Pons (tissue), 1 donor: ENCODE results near the gene CCDC57.

ENCODE experiments used
- DNase-seq: peaks from one replicate; pipeline ENCODE4 v3.0.0-alpha.2; 2016; ENCODE audit warnings: low spot score

CCDC57 gene

DNA sequence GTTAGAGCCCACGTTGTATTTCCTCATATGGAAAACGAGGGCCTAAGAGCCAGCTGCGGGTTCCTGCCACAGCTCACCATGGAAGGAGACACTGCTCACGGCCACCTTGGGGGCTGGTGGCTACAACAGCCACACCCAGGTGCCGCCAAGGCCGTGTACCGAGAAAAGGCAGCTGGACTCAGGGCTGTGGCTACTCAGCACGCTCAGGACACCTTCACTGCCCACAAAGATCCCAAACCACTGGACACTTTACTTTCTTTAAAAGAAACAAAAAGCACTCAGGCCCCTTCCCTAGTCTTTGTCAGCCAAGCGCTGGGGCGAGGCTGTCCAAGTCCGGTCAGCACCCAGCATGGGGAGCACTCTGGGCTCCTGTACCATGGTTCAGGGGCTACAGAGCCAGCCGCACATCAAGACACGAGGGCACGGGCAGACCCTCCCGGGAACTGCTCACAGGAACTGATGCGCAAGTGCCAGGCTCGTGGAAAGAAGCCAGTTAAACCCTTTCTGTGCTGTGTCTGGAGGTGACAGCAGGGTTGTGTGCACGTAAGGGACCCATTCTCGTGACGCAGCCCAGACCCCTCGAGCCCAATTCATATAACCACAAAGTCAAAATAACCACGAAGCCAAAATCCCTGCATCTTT lies 34.7 kb upstream of the CCDC57 start:
- no peak for DNase-seq

GRCh38 chr17:82246365-82247181 lies 33.9 kb upstream of the CCDC57 start:
- DNase-seq: no peak

- no peak for DNase-seq
Measured at GRCh38 chr17:82246040-82246364, 33.4 kb upstream of the CCDC57 start.

DNA sequence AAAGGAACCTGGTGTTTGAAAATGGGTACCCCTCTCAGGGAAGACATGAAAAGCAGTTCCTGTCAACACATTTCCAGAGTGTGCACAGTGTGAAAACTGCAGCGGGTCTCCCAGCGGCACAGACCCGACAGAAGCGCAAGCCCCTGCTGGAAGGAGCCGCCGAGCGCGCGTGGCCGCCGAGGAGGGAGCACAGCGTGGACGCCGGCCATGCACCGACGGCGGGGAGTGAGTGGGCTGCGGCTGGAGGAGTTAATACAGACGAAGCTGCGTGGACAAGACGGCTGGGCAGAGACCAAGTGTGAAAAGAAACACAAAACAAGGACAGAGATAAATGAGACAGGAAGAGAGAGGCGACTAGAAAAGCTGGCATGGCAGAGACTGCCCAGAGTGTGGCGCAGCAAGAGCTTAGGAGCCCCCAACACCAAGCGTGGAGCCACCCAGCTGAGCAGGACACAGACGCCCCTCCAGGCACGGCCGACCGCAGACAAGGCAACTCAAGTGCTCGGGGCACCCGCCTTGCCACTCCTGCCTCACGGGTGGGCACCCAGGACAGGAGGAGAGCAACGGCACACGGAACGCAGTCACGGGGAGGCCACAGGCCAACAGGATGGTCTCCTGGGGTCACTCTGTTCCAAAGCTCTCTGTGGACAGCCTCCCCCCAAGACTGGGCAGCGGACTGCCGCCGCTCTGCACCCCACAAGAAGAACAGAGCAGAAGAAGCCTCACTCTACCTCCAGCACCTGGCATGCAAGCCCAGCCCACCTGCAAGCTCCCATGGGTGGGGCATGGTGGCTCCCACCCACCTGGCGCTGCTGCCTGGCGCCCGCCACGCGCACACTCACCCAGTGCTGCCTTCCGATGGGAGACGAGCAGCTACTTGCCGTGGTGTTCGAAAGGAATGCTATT lies 32.7 kb upstream of the CCDC57 start:
- DNase-seq: no peak

GRCh38 chr17:82244413-82245133 lies 31.9 kb upstream of the CCDC57 start:
- no peak for DNase-seq

DNA sequence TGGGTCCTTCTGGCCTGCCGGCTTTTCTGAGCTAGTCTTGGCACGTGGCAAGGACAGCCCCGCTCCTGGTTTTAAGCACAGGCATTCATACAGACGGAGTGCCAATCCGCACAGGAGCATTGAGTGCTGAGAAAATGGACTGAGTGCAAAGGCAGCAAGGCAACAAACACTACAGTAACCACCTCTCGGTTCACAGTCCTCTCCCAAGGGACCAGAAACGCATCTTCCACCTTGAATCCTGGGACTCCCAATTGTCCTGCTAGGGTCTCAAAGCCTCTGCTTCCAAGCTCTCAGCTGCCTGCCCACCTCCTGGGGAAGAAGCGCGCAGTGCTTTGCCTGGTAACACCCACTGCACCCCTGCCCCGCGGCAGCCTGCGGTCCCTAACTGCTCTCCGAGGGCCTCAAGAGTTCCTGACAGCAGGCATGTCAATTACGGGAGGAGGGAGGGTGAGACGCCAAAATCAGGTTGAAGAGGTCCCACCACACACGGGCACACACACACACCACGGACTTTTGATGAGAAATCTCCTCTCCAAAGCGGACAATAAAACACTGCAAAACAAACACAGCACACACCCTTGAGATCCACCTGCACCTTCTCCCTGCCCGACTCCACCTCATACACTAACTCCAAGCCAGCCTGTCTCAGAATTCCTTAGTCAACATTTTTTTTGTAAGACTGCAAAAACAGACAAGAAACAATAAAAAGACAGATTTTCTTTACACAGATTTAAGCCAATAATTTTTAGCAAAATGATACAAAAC lies 31.2 kb upstream of the CCDC57 start:
- DNase-seq: no peak

DNA sequence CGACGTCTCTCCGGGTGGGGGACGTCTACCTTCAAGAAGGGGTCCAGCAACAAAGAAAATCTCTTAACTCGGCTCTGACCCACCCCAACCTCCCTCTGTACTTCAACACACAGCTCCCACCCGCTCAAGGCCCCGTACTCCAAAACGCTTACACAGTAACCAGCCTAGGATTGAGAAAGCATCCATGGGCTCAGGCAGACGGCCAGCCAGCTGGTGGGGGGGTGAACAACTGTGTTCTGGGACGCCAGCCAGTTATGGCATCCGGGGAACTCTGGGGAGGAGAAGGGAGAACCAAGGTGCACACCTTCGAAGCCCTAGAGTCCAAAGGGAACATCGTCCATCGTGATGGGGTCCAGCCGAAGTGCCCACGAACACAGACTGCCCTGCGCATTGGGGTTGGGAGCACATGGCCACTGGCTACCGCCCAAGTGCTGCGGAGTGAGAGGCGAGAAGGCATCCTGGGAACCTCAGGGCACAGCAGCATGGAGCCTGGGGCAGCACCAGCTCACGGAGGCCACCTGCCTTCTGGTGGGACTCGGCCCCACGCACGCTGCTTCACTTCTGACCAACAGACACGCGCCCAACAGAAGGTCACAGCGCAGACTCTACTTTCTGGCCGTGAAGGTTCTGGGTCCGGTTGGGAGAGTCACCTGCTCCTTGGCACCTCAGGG lies 30.5 kb upstream of the CCDC57 start:
- peak; percentile 81 for DNase-seq

DNA sequence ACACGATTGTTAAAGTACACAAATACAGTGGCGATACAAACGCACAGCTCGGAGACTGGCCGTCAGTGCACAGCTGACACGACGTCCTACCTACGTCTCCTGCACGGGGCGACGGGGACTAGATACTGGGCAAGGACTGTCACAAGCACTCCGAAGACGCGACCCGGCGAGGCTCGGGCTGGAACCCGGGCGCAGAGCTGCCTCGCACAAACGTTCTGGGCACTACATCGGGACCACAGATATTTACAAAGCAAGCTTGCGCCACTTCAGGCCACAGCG lies 30.0 kb upstream of the CCDC57 start:
- DNase-seq: no peak

DNA sequence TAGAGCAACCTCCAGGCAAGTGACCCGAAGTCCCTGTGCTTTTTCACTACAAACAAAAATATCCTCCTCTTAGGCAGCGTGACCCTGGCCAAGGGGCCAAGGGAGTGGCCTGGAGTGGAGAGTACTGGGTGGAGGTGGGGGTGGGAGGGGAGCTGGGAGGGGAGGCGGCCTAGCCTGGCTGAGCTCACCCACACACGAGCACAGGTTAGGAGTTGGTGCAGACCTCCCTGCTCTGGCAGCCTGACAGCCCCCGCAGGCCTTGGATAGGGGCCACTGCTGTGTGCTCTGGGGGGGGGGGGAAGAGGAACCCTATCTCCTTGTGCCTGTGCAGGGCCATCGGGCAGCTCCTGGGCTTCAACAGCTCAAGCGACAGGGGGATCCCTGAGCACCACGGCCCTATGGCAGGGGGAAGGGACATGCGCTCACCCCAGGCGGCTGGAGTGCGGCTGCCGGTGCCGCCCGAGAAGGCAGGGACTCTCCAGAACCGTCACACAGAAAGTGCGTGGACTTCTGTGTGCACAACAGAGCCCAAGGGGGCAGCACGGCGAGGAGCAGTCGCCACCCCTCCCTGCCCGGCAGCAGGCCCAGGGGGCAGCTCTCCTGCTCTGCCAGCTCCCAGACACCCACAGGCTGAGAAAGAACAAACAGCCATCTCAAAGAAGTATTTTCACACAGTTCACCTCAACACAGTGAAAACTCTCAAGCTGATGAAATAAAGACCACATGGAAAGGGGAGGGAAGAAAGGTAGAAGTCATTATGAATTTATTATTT lies 29.5 kb upstream of the CCDC57 start:
- DNase-seq: no peak

- DNase-seq: peak; percentile 77
Measured at GRCh38 chr17:82241183-82241925, 28.7 kb upstream of the CCDC57 start.

- no peak for DNase-seq
Measured at GRCh38 chr17:82240506-82241182, 28.0 kb upstream of the CCDC57 start.

DNA sequence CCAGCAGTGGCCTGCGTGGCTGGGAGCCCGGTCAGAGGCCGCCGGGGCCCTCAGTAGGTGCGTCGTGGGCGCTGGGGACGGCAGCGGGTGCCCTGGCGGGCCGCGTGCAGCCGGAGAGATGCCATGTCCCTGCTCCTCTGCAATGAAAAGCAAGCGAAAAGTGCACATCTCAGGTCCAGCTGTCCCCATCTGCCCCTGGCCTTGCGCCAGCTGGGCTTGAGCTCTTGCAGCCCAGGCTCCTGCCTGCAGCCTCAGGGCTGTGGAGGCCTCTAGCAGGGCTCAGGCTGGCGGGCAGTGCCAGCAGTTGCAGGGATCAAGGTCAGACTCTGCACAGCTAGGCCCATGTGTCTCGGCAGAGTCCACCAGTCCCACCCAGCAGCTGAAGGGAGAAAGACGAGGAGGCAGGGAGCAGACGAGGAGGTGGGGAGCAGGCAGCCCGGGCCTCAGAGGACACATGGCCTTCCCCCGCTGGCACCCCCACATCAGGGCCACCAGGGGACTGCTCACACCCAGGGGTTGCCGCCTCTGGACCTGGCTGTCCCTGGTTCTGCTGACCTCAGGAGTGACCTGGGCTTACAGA lies 27.4 kb upstream of the CCDC57 start:
- no peak for DNase-seq

DNA sequence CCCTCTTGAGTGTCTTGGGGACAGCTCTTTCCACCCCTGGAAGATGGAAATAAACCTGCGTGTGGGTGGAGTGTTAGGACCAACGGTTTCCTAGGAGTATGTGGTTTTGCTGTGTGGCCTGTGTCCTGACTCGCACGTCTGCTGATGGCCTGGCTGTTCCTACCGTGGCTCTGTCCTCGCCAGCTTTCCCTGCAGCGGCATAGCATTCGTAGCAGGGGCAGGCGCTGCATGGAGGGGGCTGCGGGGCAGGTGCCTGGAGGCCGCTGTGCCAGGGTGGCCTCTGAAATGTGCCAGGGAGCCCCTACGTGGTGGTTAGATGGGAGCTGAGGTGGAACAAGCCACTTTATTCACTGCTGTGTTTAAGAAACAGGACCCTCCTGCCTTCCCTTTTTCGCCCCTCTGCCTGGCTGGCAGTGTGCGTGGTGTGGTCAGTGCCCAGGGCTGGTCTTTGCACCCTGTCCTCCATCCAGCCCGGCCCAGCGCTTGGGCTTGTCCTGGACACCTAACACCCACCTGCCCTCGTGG lies 26.8 kb upstream of the CCDC57 start:
- DNase-seq: no peak

- DNase-seq: no peak
Measured at GRCh38 chr17:82238472-82239201, 26.0 kb upstream of the CCDC57 start.

GRCh38 chr17:82237746-82238471 lies 25.3 kb upstream of the CCDC57 start:
- DNase-seq: no peak

DNA sequence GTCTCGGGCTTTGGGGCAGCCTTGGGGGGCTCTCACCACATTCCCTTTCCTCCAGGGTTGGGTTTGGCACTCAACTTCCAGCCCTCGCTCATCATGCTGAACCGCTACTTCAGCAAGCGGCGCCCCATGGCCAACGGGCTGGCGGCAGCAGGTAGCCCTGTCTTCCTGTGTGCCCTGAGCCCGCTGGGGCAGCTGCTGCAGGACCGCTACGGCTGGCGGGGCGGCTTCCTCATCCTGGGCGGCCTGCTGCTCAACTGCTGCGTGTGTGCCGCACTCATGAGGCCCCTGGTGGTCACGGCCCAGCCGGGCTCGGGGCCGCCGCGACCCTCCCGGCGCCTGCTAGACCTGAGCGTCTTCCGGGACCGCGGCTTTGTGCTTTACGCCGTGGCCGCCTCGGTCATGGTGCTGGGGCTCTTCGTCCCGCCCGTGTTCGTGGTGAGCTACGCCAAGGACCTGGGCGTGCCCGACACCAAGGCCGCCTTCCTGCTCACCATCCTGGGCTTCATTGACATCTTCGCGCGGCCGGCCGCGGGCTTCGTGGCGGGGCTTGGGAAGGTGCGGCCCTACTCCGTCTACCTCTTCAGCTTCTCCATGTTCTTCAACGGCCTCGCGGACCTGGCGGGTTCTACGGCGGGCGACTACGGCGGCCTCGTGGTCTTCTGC lies 24.6 kb upstream of the CCDC57 start:
- DNase-seq: no peak
